Measurements from ENCODE around the gene TESMIN. TPM values are rescaled to one million over a fixed set of nuclear protein-coding genes. Genes with fewer than 3 reads are reported as not detected.

The TESMIN gene
- total RNA-seq, 2 donors from 2014 or later: 14.3 to 20.7 TPM

DNA sequence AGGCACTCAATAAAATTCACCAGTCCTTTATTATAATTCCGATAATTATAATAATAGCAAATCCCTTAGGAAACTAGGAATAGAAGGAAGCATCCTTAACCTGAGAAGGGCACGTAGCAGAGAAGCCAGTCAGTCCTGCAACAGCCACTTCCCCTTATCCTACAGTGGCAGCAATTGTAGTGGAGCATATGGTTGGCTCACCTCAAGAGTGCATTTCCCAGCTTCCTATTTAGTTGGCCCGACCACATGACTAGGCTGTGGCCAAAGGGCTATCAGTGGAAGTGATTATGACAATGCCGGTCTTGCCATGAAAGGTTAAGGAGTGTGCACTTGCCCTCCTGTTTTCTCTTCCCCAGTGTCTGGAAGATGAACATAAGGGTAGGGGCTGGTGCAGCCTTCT, 27.0 kb downstream of the TESMIN start:
- Histone ChIP-seq H3K36me3 (no peaks in the 10 kb centered on the region), H3K9ac (ENCODE audit: low read depth in 2 of 2, low read length in 2 of 2) (no peak overlapping the region), H3K27ac (no peak overlapping the region), H3K9me3 (no peaks in the 10 kb centered on the region), H3K27me3 (no peaks in the 10 kb centered on the region), H3K4me3 (no peak overlapping the region), H3K4me1 (no peaks in the 10 kb centered on the region)
- no peak for DNase-seq
- intact Hi-C loops (cut with DNase I): no loop called here
- TF ChIP-seq, protein P1, sequence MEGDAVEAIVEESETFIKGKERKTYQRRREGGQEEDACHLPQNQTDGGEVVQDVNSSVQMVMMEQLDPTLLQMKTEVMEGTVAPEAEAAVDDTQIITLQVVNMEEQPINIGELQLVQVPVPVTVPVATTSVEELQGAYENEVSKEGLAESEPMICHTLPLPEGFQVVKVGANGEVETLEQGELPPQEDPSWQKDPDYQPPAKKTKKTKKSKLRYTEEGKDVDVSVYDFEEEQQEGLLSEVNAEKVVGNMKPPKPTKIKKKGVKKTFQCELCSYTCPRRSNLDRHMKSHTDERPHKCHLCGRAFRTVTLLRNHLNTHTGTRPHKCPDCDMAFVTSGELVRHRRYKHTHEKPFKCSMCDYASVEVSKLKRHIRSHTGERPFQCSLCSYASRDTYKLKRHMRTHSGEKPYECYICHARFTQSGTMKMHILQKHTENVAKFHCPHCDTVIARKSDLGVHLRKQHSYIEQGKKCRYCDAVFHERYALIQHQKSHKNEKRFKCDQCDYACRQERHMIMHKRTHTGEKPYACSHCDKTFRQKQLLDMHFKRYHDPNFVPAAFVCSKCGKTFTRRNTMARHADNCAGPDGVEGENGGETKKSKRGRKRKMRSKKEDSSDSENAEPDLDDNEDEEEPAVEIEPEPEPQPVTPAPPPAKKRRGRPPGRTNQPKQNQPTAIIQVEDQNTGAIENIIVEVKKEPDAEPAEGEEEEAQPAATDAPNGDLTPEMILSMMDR (IDR thresholded peaks at IDR 0.05): no peak

DNA sequence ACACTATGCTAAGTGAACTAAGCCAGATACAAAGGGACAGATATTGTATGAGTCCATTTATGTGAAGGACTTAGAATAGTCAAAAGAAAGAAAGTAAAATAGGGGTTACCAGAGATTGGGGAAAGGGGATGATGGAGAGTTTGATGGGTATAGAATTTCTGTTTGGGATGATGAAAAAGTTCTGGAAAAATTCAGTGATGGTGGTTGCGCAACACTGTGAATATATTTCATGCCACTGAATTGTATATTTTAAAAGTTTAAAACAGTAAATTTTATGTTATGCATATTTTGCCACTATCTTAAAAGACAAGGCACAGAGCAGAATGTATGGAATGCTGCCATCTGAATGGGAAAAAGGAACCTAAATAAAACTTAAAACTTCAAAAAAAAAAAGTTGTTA, 29.2 kb downstream of the TESMIN start:
- H3K9ac ChIP-seq (ENCODE audit: low read depth in 2 of 2, low read length in 2 of 2): no peak overlapping the region
- TF ChIP-seq, protein P1 (IDR thresholded peaks at IDR 0.05): no peak
- no peak overlapping the region for H3K4me3 ChIP-seq
- H3K36me3 ChIP-seq: no peaks in the 10 kb centered on the region
- intact Hi-C loops (cut with DNase I): no loop called here
- no peaks in the 10 kb centered on the region for H3K9me3 ChIP-seq
- no peak for DNase-seq
- H3K27ac ChIP-seq: no peak overlapping the region
- no peaks in the 10 kb centered on the region for H3K4me1 ChIP-seq
- H3K27me3 ChIP-seq: no peaks in the 10 kb centered on the region

DNA sequence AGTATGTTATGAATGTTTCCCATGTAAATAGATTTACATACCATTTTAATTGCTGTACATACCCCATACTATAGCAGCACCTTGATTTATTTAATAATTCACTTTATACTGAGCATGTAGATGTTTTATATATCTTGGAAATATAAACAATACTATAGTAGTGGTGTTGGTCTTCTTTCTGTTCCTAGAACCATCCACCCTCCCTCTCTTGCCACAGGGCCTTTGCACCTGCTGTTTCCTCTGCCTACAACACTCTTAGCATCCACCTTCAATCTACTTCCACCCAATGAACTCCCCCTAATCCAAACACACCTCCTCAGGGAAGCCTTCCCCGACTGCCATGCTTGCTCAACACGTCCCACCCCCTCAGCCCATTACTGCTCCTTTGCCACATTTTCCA, 30.2 kb downstream of the TESMIN start:
- no peaks in the 10 kb centered on the region for H3K36me3 ChIP-seq
- no peaks in the 10 kb centered on the region for H3K4me1 ChIP-seq
- DNase-seq: no peak
- no peak overlapping the region for H3K27ac ChIP-seq
- no peaks in the 10 kb centered on the region for H3K9me3 ChIP-seq
- TF ChIP-seq, protein P1 (IDR thresholded peaks at IDR 0.05): no peak
- no peaks in the 10 kb centered on the region for H3K27me3 ChIP-seq
- H3K9ac ChIP-seq (ENCODE audit: low read depth in 2 of 2, low read length in 2 of 2): no peak overlapping the region
- no peak overlapping the region for H3K4me3 ChIP-seq
- intact Hi-C loops (cut with DNase I): no loop called here

DNA sequence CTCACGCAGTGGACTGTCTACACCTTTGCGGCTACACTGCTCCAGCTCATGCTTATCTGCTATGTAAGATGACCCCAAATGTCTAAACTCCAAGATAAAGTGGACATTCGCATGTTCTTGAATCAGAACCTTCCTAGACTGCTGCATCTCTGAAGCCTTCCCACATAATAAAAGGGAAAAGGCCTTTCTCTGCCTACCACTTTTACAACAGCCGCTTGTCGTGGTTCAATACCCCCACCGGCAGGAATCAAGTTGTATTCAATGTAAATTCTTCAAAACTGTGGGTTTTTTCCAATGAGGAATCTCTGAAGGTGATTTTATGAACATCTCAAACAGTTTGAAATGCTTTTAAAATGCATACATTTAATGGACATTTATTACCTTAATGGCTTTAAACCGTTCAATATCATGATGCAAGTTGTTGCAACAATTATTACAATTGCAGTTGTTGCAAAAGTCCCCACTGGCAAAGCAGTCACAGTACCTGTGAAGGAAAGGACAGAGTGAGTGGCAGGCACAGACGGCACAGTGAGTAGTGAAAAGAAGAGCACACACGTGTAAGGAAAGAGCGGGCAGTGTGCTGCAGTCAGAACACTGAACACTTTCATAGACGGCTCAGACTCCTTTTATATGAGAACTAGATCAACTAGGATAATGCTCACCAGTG, 35.7 kb downstream of the TESMIN start:
- H3K9me3 ChIP-seq: no peaks in the 10 kb centered on the region
- no peaks in the 10 kb centered on the region for H3K4me1 ChIP-seq
- H3K27me3 ChIP-seq: no peaks in the 10 kb centered on the region
- TF ChIP-seq, protein P1 (IDR thresholded peaks at IDR 0.05): no peak
- intact Hi-C loops (cut with DNase I): no loop called here
- H3K4me3 ChIP-seq: no peak overlapping the region
- no peaks in the 10 kb centered on the region for H3K36me3 ChIP-seq
- no peak overlapping the region for H3K27ac ChIP-seq
- no peak for DNase-seq
- H3K9ac ChIP-seq (ENCODE audit: low read depth in 2 of 2, low read length in 2 of 2): no peak overlapping the region

DNA sequence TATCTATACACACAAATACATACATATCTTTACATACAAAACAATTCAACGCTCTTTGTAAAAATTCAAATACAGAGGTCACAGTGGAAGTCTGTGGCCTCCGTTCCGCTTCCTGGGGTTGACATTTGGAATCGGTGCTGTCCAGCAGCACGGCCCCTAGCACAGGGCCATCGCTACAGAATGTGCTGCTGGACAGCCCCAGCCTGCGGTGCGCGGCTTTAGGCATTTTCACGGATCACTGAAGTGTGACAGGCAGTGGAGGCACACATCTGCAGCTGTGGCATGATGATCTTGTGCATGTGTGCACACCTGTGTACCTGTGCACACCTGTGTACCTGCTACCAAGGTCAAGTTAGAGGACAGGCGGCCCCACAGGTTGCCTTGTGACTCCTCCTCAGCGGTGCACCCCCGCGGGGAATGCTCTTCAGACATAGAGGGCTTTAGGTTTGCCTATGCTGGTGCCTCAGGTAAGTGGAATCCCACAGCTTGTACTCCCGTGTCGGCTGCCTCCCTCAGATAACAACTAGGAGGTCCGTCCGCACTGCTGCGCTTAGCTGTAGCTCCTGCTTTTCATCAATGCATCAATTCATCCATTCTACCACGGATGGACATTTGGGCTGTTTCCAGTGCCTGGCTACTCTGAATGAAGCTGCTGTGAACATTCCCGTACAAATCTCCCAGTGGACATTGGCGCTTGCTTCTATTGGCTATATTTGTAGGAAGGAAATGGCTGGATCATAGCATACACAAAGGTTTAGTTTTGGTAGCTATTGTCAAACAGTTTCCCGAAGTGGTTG, 37.1 kb downstream of the TESMIN start:
- Histone ChIP-seq H3K4me3 (no peak overlapping the region), H3K36me3 (no peaks in the 10 kb centered on the region), H3K9ac (ENCODE audit: low read depth in 2 of 2, low read length in 2 of 2) (no peak overlapping the region), H3K9me3 (no peaks in the 10 kb centered on the region), H3K4me1 (no peaks in the 10 kb centered on the region), H3K27me3 (no peaks in the 10 kb centered on the region), H3K27ac (no peak overlapping the region)
- no peak for DNase-seq
- intact Hi-C loops (cut with DNase I): no loop called here
- TF ChIP-seq, protein P1 (IDR thresholded peaks at IDR 0.05): no peak

Data from colonic mucosa (tissue), 4 donors.